Posterior vena cava (tissue), 2 donors: ENCODE results near the gene PAK2. TPM values are rescaled to one million over a fixed set of nuclear protein-coding genes. Genes with fewer than 3 reads are reported as not detected.
"Not testable (repeated sequence)": the region's sequence is repeated elsewhere in the genome, so short reads cannot be mapped to it uniquely, and the experiment has no call there.

Experiments
- DNase-seq: peaks from one replicate; pipeline ENCODE4 v3.0.0-alpha.2; 2020; ENCODE audit warnings: low spot score
- intact Hi-C, 2 donors: fragments of 100-400 bp; cut with DNase I; formaldehyde crosslinking; loops; one replicate each; pipeline versions ENCODE4 v1.14.1 to v1.14.2; 2022 to 2023
- total RNA-seq, 2 donors: library from RNA; stranded (reverse); fragmentation: NEBNext Ultra II Directional; extraction: Animal tissue kit (Norgen Biotek cat#: 25700); gene quantifications; one replicate each; pipeline ENCODE4 v1.2.1, GENCODE V29; 2021
- donor health status: DM: yes; HTN: yes; CAD: no.
- donor health status: DM: yes; HTN: yes; CAD: no.

Gene PAK2
- total RNA-seq, 2 donors from 2014 or later = 39.7 to 57.9 TPM

- intact Hi-C loops = no loop called here
- DNase-seq = no peak
Measured at GRCh38 chr3:196821806-196822355, 82.2 kb downstream of the PAK2 start.

- DNase-seq, intact Hi-C loops: not testable (repeated sequence)
Measured at GRCh38 chr3:196829651-196830050, 90.0 kb downstream of the PAK2 start.

GRCh38 chr3:196835086-196835485 is 95.4 kb downstream of the PAK2 start:
- intact Hi-C loops = no loop called here
- DNase-seq = no peak

- DNase-seq, intact Hi-C loops: not testable (repeated sequence)
Measured at GRCh38 chr3:196836626-196837025, 97.0 kb downstream of the PAK2 start.

GRCh38 chr3:196837819-196838420 is 98.3 kb downstream of the PAK2 start:
- intact Hi-C loops = no loop called here
- DNase-seq = no peak

- intact Hi-C loops, DNase-seq: not testable (repeated sequence)
Measured at GRCh38 chr3:196839351-196839750, 99.7 kb downstream of the PAK2 start.

- no peak for DNase-seq
- intact Hi-C loops = no loop called here
Measured at GRCh38 chr3:196842567-196843434, 103.1 kb downstream of the PAK2 start.

- intact Hi-C loops = no loop called here
- DNase-seq = no peak
Measured at GRCh38 chr3:196843435-196844110, 103.9 kb downstream of the PAK2 start.

GRCh38 chr3:196844235-196845219 is 104.9 kb downstream of the PAK2 start:
- DNase-seq, intact Hi-C loops: not testable (repeated sequence)

- DNase-seq, intact Hi-C loops: not testable (repeated sequence)
Measured at GRCh38 chr3:196848375-196848774, 108.7 kb downstream of the PAK2 start.

GRCh38 chr3:196849180-196849741 is 109.6 kb downstream of the PAK2 start:
- DNase-seq = no peak
- intact Hi-C loops = no loop called here

GRCh38 chr3:196863000-196863399 is 123.3 kb downstream of the PAK2 start:
- DNase-seq, intact Hi-C loops: not testable (repeated sequence)

GRCh38 chr3:196867155-196867506 is 127.5 kb downstream of the PAK2 start:
- no peak for DNase-seq
- intact Hi-C loops = no loop called here

GRCh38 chr3:196867507-196868296 is 128.0 kb downstream of the PAK2 start, which contains the start of gene SENP5:
Gene SENP5, plus strand, starts transcription at chr3:196867920. Its CDS starts 17,262 bp downstream, at chr3:196885182.
- intact Hi-C loops = no loop called here

GRCh38 chr3:196868297-196868661 is 128.6 kb downstream of the PAK2 start:
- DNase-seq = no peak
- intact Hi-C loops = no loop called here

More at GRCh38 chr3:196867507-196868296, 128.0 kb downstream of the PAK2 start, which contains the start of gene SENP5:
- DNase-seq = peak; percentile 98

- intact Hi-C loops = no loop called here
- no peak for DNase-seq
Measured at GRCh38 chr3:196872316-196872715, 132.7 kb downstream of the PAK2 start.

- DNase-seq, intact Hi-C loops: not testable (repeated sequence)
Measured at GRCh38 chr3:196874511-196875094, 134.9 kb downstream of the PAK2 start.
